ENCODE measurements around the gene TMUB1.

TMUB1 gene

GRCh38 chr7:151076863-151077704 lies 6.2 kb downstream of the TMUB1 start:
- H3K27me3 ChIP-seq (ENCODE audit: control insufficient read depth in 2 of 2, insufficient read depth in 2 of 2, low read length in 2 of 2), result no peaks in the 10 kb centered on the region
- peaks cover 29 to 35% of the 10 kb centered on the region in 2 donors for H3K4me1 ChIP-seq (ENCODE audit: control insufficient read depth in 2 of 2, insufficient read depth in 2 of 2, low read length in 2 of 2)
- no peak overlapping the region for H3K9ac ChIP-seq (ENCODE audit: low read depth in 1 of 2, low read length in 2 of 2)
- peaks cover 19 to 24% of the 10 kb centered on the region in 2 donors for H3K36me3 ChIP-seq (ENCODE audit: control insufficient read depth in 2 of 2, insufficient read depth in 2 of 2, low read length in 2 of 2)
- no peaks in the 10 kb centered on the region for H3K9me3 ChIP-seq (ENCODE audit: control insufficient read depth in 2 of 2, low read length in 2 of 2)
- no peak overlapping the region for H3K4me3 ChIP-seq (ENCODE audit: low read length in 2 of 2)
- H3K27ac ChIP-seq (ENCODE audit: low read depth in 2 of 2, low read length in 2 of 2), result no peak overlapping the region

GRCh38 chr7:151075978-151076426 lies 7.3 kb downstream of the TMUB1 start:
- Histone ChIP-seq H3K4me3 (ENCODE audit: low read length in 2 of 2) (no peak overlapping the region), H3K27me3 (ENCODE audit: control insufficient read depth in 2 of 2, insufficient read depth in 2 of 2, low read length in 2 of 2) (no peaks in the 10 kb centered on the region), H3K9me3 (ENCODE audit: control insufficient read depth in 2 of 2, low read length in 2 of 2) (no peaks in the 10 kb centered on the region), H3K27ac (ENCODE audit: low read depth in 2 of 2, low read length in 2 of 2) (no peak overlapping the region), H3K4me1 (ENCODE audit: control insufficient read depth in 2 of 2, insufficient read depth in 2 of 2, low read length in 2 of 2) (peaks cover 19 to 25% of the 10 kb centered on the region in 2 donors), H3K36me3 (ENCODE audit: control insufficient read depth in 2 of 2, insufficient read depth in 2 of 2, low read length in 2 of 2) (peaks cover 25 to 31% of the 10 kb centered on the region in 2 donors), H3K9ac (ENCODE audit: low read depth in 1 of 2, low read length in 2 of 2) (no peak overlapping the region)

- Histone ChIP-seq H3K9me3 (ENCODE audit: control insufficient read depth in 2 of 2, low read length in 2 of 2) (no peaks in the 10 kb centered on the region), H3K27me3 (ENCODE audit: control insufficient read depth in 2 of 2, insufficient read depth in 2 of 2, low read length in 2 of 2) (no peaks in the 10 kb centered on the region), H3K4me3 (ENCODE audit: low read length in 2 of 2) (no peak overlapping the region), H3K4me1 (ENCODE audit: control insufficient read depth in 2 of 2, insufficient read depth in 2 of 2, low read length in 2 of 2) (peaks cover 19 to 23% of the 10 kb centered on the region in 2 donors), H3K36me3 (ENCODE audit: control insufficient read depth in 2 of 2, insufficient read depth in 2 of 2, low read length in 2 of 2) (peaks cover 29 to 35% of the 10 kb centered on the region in 2 donors), H3K9ac (ENCODE audit: low read depth in 1 of 2, low read length in 2 of 2) (no peak overlapping the region), H3K27ac (ENCODE audit: low read depth in 2 of 2, low read length in 2 of 2) (no peak overlapping the region)
Measured at GRCh38 chr7:151075662-151075971, 7.7 kb downstream of the TMUB1 start.

- H3K4me1 ChIP-seq (ENCODE audit: control insufficient read depth in 2 of 2, insufficient read depth in 2 of 2, low read length in 2 of 2), result peaks cover 18 to 21% of the 10 kb centered on the region in 2 donors
- no peak overlapping the region for H3K4me3 ChIP-seq (ENCODE audit: low read length in 2 of 2)
- no peaks in the 10 kb centered on the region for H3K27me3 ChIP-seq (ENCODE audit: control insufficient read depth in 2 of 2, insufficient read depth in 2 of 2, low read length in 2 of 2)
- no peak overlapping the region for H3K27ac ChIP-seq (ENCODE audit: low read depth in 2 of 2, low read length in 2 of 2)
- H3K36me3 ChIP-seq (ENCODE audit: control insufficient read depth in 2 of 2, insufficient read depth in 2 of 2, low read length in 2 of 2), result peaks cover 35 to 41% of the 10 kb centered on the region in 2 donors
- H3K9ac ChIP-seq (ENCODE audit: low read depth in 1 of 2, low read length in 2 of 2), result no peak overlapping the region
- no peaks in the 10 kb centered on the region for H3K9me3 ChIP-seq (ENCODE audit: control insufficient read depth in 2 of 2, low read length in 2 of 2)
Measured at GRCh38 chr7:151074817-151075661, 8.3 kb downstream of the TMUB1 start.

- H3K36me3 ChIP-seq (ENCODE audit: control insufficient read depth in 2 of 2, insufficient read depth in 2 of 2, low read length in 2 of 2), result peaks cover 43 to 52% of the 10 kb centered on the region in 2 donors
- no peak overlapping the region for H3K4me3 ChIP-seq (ENCODE audit: low read length in 2 of 2)
- H3K9ac ChIP-seq (ENCODE audit: low read depth in 1 of 2, low read length in 2 of 2), result no peak overlapping the region
- H3K27me3 ChIP-seq (ENCODE audit: control insufficient read depth in 2 of 2, insufficient read depth in 2 of 2, low read length in 2 of 2), result no peaks in the 10 kb centered on the region
- peaks cover 8 to 11% of the 10 kb centered on the region in 2 donors for H3K4me1 ChIP-seq (ENCODE audit: control insufficient read depth in 2 of 2, insufficient read depth in 2 of 2, low read length in 2 of 2)
- H3K9me3 ChIP-seq (ENCODE audit: control insufficient read depth in 2 of 2, low read length in 2 of 2), result no peaks in the 10 kb centered on the region
- H3K27ac ChIP-seq (ENCODE audit: low read depth in 2 of 2, low read length in 2 of 2), result no peak overlapping the region
Measured at GRCh38 chr7:151073990-151074389, 9.3 kb downstream of the TMUB1 start.

GRCh38 chr7:151071032-151071866 lies 12.0 kb downstream of the TMUB1 start:
- Histone ChIP-seq H3K27ac (ENCODE audit: low read depth in 2 of 2, low read length in 2 of 2) (no peak overlapping the region), H3K36me3 (ENCODE audit: control insufficient read depth in 2 of 2, insufficient read depth in 2 of 2, low read length in 2 of 2) (peaks cover 58 to 64% of the 10 kb centered on the region in 2 donors), H3K9ac (ENCODE audit: low read depth in 1 of 2, low read length in 2 of 2) (no peak overlapping the region), H3K4me3 (ENCODE audit: low read length in 2 of 2) (no peak overlapping the region), H3K9me3 (ENCODE audit: control insufficient read depth in 2 of 2, low read length in 2 of 2) (no peaks in the 10 kb centered on the region), H3K27me3 (ENCODE audit: control insufficient read depth in 2 of 2, insufficient read depth in 2 of 2, low read length in 2 of 2) (no peaks in the 10 kb centered on the region), H3K4me1 (ENCODE audit: control insufficient read depth in 2 of 2, insufficient read depth in 2 of 2, low read length in 2 of 2) (no peaks in the 10 kb centered on the region)

- H3K27me3 ChIP-seq (ENCODE audit: control insufficient read depth in 2 of 2, insufficient read depth in 2 of 2, low read length in 2 of 2), result no peaks in the 10 kb centered on the region
- H3K9ac ChIP-seq (ENCODE audit: low read depth in 1 of 2, low read length in 2 of 2), result no peak overlapping the region
- H3K36me3 ChIP-seq (ENCODE audit: control insufficient read depth in 2 of 2, insufficient read depth in 2 of 2, low read length in 2 of 2), result peaks cover 55 to 65% of the 10 kb centered on the region in 2 donors
- no peaks in the 10 kb centered on the region for H3K4me1 ChIP-seq (ENCODE audit: control insufficient read depth in 2 of 2, insufficient read depth in 2 of 2, low read length in 2 of 2)
- no peak overlapping the region for H3K27ac ChIP-seq (ENCODE audit: low read depth in 2 of 2, low read length in 2 of 2)
- no peaks in the 10 kb centered on the region for H3K9me3 ChIP-seq (ENCODE audit: control insufficient read depth in 2 of 2, low read length in 2 of 2)
- no peak overlapping the region for H3K4me3 ChIP-seq (ENCODE audit: low read length in 2 of 2)
Measured at GRCh38 chr7:151070574-151070960, 12.7 kb downstream of the TMUB1 start.

- no peak overlapping the region for H3K9ac ChIP-seq (ENCODE audit: low read depth in 1 of 2, low read length in 2 of 2)
- H3K36me3 ChIP-seq (ENCODE audit: control insufficient read depth in 2 of 2, insufficient read depth in 2 of 2, low read length in 2 of 2), result peaks cover 54 to 65% of the 10 kb centered on the region in 2 donors
- H3K9me3 ChIP-seq (ENCODE audit: control insufficient read depth in 2 of 2, low read length in 2 of 2), result no peaks in the 10 kb centered on the region
- H3K4me3 ChIP-seq (ENCODE audit: low read length in 2 of 2), result no peak overlapping the region
- H3K27me3 ChIP-seq (ENCODE audit: control insufficient read depth in 2 of 2, insufficient read depth in 2 of 2, low read length in 2 of 2), result no peaks in the 10 kb centered on the region
- no peak overlapping the region for H3K27ac ChIP-seq (ENCODE audit: low read depth in 2 of 2, low read length in 2 of 2)
- H3K4me1 ChIP-seq (ENCODE audit: control insufficient read depth in 2 of 2, insufficient read depth in 2 of 2, low read length in 2 of 2), result no peaks in the 10 kb centered on the region
Measured at GRCh38 chr7:151069841-151070573, 13.3 kb downstream of the TMUB1 start.

GRCh38 chr7:151068069-151068773 lies 15.1 kb downstream of the TMUB1 start:
- Histone ChIP-seq H3K4me1 (ENCODE audit: control insufficient read depth in 2 of 2, insufficient read depth in 2 of 2, low read length in 2 of 2) (peaks cover 2% of the 10 kb centered on the region in 2 donors), H3K27me3 (ENCODE audit: control insufficient read depth in 2 of 2, insufficient read depth in 2 of 2, low read length in 2 of 2) (no peaks in the 10 kb centered on the region), H3K27ac (ENCODE audit: low read depth in 2 of 2, low read length in 2 of 2) (no peak overlapping the region), H3K9ac (ENCODE audit: low read depth in 1 of 2, low read length in 2 of 2) (no peak overlapping the region), H3K36me3 (ENCODE audit: control insufficient read depth in 2 of 2, insufficient read depth in 2 of 2, low read length in 2 of 2) (peaks cover 47 to 63% of the 10 kb centered on the region in 2 donors), H3K4me3 (ENCODE audit: low read length in 2 of 2) (no peak overlapping the region), H3K9me3 (ENCODE audit: control insufficient read depth in 2 of 2, low read length in 2 of 2) (no peaks in the 10 kb centered on the region)

All from mucosa of rectum (tissue), 2 donors.